ENCODE results near the gene YWHAG. TPM values are rescaled to one million over a fixed set of nuclear protein-coding genes. Genes with fewer than 3 reads are reported as not detected.

YWHAG gene
- total and polyA plus RNA-seq, 9 of the 15 experiments (the other 6 are each of a cell fraction or from before 2014, with no cell fraction given): 30.4 to 246 (median 94.5) TPM

DNA sequence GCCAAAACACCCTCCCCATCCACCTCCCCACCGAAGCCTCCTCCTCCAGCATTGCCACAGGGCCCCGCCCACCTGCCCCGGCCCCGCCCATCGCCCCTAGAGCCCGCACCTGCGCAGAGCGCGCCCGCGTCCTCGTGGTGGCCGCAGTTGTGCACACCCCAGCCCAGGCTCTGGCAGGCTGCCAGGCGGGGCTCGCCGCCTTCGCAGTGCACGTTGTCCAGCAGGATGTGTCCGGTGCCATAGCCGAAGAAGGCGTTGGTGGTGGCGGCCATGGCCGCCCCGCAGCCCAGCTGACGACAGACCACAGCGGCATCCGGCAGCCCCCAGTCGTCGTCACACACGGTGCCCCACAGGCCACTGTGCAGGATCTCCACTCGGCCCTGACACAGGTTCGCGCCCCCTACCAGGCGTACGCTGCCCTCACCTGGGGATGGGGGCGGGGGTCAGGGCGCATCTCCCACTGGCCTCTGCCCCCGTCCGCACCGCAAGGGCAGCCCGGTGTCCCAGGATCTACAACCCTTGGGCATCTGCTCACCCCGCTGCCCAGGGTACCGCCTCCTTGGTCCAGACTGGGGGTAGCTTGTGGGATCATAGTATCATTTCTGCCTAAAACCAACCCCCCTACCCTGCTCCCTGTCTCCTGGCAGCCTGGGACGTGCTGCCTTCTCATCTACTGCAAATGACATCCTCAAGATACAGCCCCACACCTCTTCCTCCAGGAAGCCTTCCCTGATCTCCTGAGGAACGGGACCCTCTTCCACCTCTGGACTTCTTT, 38.8 kb upstream of the YWHAG start (continued):
- TF ChIP-seq GABPB1 (CRISPR knock-in tag; IDR thresholded peaks at IDR 0.05): peak; percentile 79
- TF ChIP-seq POLR2B (IDR thresholded peaks at IDR 0.05; ENCODE audit: low read depth, partially characterized antibody): peak; percentile 77
- no peak for TF ChIP-seq CBX8 (IDR thresholded peaks at IDR 0.05; ENCODE audit: borderline replicate concordance, extremely low read depth, low read depth, low read length, poor library complexity, severe bottlenecking)
- TF ChIP-seq, protein P1, sequence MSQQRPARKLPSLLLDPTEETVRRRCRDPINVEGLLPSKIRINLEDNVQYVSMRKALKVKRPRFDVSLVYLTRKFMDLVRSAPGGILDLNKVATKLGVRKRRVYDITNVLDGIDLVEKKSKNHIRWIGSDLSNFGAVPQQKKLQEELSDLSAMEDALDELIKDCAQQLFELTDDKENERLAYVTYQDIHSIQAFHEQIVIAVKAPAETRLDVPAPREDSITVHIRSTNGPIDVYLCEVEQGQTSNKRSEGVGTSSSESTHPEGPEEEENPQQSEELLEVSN (IDR thresholded peaks at IDR 0.05; ENCODE audit: borderline replicate concordance in 1 of 2, extremely low read depth in 1 of 2, insufficient read depth in 1 of 2, insufficient read length in 1 of 2, low read depth in 1 of 2, low read length in 1 of 2, poor library complexity in 1 of 2, severe bottlenecking in 1 of 2): peak; percentile 98
- TF ChIP-seq, protein P2, sequence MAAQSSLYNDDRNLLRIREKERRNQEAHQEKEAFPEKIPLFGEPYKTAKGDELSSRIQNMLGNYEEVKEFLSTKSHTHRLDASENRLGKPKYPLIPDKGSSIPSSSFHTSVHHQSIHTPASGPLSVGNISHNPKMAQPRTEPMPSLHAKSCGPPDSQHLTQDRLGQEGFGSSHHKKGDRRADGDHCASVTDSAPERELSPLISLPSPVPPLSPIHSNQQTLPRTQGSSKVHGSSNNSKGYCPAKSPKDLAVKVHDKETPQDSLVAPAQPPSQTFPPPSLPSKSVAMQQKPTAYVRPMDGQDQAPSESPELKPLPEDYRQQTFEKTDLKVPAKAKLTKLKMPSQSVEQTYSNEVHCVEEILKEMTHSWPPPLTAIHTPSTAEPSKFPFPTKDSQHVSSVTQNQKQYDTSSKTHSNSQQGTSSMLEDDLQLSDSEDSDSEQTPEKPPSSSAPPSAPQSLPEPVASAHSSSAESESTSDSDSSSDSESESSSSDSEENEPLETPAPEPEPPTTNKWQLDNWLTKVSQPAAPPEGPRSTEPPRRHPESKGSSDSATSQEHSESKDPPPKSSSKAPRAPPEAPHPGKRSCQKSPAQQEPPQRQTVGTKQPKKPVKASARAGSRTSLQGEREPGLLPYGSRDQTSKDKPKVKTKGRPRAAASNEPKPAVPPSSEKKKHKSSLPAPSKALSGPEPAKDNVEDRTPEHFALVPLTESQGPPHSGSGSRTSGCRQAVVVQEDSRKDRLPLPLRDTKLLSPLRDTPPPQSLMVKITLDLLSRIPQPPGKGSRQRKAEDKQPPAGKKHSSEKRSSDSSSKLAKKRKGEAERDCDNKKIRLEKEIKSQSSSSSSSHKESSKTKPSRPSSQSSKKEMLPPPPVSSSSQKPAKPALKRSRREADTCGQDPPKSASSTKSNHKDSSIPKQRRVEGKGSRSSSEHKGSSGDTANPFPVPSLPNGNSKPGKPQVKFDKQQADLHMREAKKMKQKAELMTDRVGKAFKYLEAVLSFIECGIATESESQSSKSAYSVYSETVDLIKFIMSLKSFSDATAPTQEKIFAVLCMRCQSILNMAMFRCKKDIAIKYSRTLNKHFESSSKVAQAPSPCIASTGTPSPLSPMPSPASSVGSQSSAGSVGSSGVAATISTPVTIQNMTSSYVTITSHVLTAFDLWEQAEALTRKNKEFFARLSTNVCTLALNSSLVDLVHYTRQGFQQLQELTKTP (IDR thresholded peaks at IDR 0.05; ENCODE audit: low read depth in 1 of 2, partially characterized antibody in 2 of 2): no peak
- no peak for TF ChIP-seq ZNF507 (tag; conservative IDR thresholded peaks at IDR 0.05)
- TF ChIP-seq, protein P3, sequence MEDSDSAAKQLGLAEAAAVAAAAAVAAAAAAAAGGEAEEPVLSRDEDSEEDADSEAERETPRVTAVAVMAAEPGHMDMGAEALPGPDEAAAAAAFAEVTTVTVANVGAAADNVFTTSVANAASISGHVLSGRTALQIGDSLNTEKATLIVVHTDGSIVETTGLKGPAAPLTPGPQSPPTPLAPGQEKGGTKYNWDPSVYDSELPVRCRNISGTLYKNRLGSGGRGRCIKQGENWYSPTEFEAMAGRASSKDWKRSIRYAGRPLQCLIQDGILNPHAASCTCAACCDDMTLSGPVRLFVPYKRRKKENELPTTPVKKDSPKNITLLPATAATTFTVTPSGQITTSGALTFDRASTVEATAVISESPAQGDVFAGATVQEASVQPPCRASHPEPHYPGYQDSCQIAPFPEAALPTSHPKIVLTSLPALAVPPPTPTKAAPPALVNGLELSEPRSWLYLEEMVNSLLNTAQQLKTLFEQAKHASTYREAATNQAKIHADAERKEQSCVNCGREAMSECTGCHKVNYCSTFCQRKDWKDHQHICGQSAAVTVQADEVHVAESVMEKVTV (CRISPR knock-in tag; IDR thresholded peaks at IDR 0.05): no peak
- peak; percentile 64 for TF ChIP-seq RBBP5 (IDR thresholded peaks at IDR 0.05; ENCODE audit: borderline replicate concordance, insufficient read depth, low read length, poor library complexity, severe bottlenecking)
- no peak for TF ChIP-seq ZNF445 (CRISPR knock-in tag; IDR thresholded peaks at IDR 0.05; ENCODE audit: low read depth)
- no peak for TF ChIP-seq ZKSCAN8 (CRISPR knock-in tag; IDR thresholded peaks at IDR 0.05)
- TF ChIP-seq, protein P4, sequence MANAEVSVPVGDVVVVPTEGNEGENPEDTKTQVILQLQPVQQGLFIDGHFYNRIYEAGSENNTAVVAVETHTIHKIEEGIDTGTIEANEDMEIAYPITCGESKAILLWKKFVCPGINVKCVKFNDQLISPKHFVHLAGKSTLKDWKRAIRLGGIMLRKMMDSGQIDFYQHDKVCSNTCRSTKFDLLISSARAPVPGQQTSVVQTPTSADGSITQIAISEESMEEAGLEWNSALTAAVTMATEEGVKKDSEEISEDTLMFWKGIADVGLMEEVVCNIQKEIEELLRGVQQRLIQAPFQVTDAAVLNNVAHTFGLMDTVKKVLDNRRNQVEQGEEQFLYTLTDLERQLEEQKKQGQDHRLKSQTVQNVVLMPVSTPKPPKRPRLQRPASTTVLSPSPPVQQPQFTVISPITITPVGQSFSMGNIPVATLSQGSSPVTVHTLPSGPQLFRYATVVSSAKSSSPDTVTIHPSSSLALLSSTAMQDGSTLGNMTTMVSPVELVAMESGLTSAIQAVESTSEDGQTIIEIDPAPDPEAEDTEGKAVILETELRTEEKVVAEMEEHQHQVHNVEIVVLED (CRISPR knock-in tag; IDR thresholded peaks at IDR 0.05): 0 out of 2 replicates have a peak, but pooled peaks have one; percentile 18
- TF ChIP-seq PRMT5 (CRISPR knock-in tag; IDR thresholded peaks at IDR 0.05): no peak
- no peak; the same call in 1 of the 2 replicates for TF ChIP-seq LEF1 (IDR thresholded peaks at IDR 0.05)
- TF ChIP-seq MCM3 (IDR thresholded peaks at IDR 0.05): no peak
- TF ChIP-seq SMARCA4 (IDR thresholded peaks at IDR 0.05): 0 out of 2 replicates have a peak, but pooled peaks have one; percentile 32
- TF ChIP-seq, protein P5, sequence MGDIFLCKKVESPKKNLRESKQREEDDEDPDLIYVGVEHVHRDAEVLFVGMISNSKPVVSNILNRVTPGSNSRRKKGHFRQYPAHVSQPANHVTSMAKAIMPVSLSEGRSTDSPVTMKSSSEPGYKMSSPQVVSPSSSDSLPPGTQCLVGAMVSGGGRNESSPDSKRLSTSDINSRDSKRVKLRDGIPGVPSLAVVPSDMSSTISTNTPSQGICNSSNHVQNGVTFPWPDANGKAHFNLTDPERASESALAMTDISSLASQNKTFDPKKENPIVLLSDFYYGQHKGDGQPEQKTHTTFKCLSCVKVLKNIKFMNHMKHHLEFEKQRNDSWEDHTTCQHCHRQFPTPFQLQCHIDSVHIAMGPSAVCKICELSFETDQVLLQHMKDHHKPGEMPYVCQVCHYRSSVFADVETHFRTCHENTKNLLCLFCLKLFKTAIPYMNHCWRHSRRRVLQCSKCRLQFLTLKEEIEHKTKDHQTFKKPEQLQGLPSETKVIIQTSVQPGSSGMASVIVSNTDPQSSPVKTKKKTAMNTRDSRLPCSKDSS (IDR thresholded peaks at IDR 0.05; ENCODE audit: low read depth, partially characterized antibody): no peak
